Spleen (tissue), 11 donors: ENCODE results near the gene ACTR3C. TPM values are rescaled to one million over a fixed set of nuclear protein-coding genes. Genes with fewer than 3 reads are reported as not detected.

ENCODE experiments used
- DNase-seq: peaks from one replicate; pipeline ENCODE4 v3.0.0-alpha.2; 2020
- H3K27ac ChIP-seq, 8 donors: fragments of 200-600 bp; sonication (generic) in 7 of 8; 1 replicate in 4 of 8; 2 replicates in 4 of 8; pipeline versions ENCODE4 v1.5.0 to v1.8.0; 2016 to 2021; ENCODE audit warnings: inconsistent platforms in 4 of 8, mild to moderate bottlenecking in 4 of 8, moderate library complexity in 1 of 8
- H3K27me3 ChIP-seq, 7 donors: fragments of 200-600 bp; sonication (generic) in 6 of 7; replicated peaks in 1 of 7; 1 replicate in 4 of 7; 2 replicates in 3 of 7; pipeline versions ENCODE4 v1.5.0 to v1.8.0; 2016 to 2021; ENCODE audit warnings: inconsistent platforms in 3 of 7, mild to moderate bottlenecking in 1 of 7
- H3K36me3 ChIP-seq, 6 donors: fragments of 200-600 bp; sonication (generic) in 5 of 6; 1 replicate in 4 of 6; 2 replicates in 2 of 6; pipeline versions ENCODE4 v1.5.0 to v1.8.0; 2016 to 2021; ENCODE audit warnings: inconsistent platforms in 2 of 6
- H3K4me1 ChIP-seq, 6 donors: fragments of 200-600 bp; sonication (generic) in 5 of 6; 1 replicate in 3 of 6; 2 replicates in 3 of 6; pipeline versions ENCODE4 v1.5.0 to v1.8.0; 2016 to 2021; ENCODE audit warnings: inconsistent platforms in 3 of 6
- H3K4me3 ChIP-seq, 8 donors: fragments of 200-600 bp; sonication (generic) in 7 of 8; 1 replicate in 4 of 8; 2 replicates in 4 of 8; pipeline versions ENCODE4 v1.5.0 to v1.8.0; 2016 to 2021; ENCODE audit warnings: inconsistent platforms in 4 of 8, mild to moderate bottlenecking in 4 of 8, moderate library complexity in 2 of 8
- H3K9me3 ChIP-seq, 8 donors: fragments of 200-600 bp; sonication (generic) in 7 of 8; 1 replicate in 4 of 8; 2 replicates in 4 of 8; pipeline versions ENCODE4 v1.5.0 to v1.8.0; 2016 to 2021; ENCODE audit warnings: inconsistent platforms in 4 of 8
- CTCF ChIP-seq, 11 experiments: fragments of 200-600 bp in 7 of 11; fragments of 450-650 bp in 4 of 11; sonication (generic) in 4 of 11; IDR thresholded peaks in 8 of 11; conservative IDR thresholded peaks in 3 of 11; 1 replicate in 7 of 11; 2 replicates in 4 of 11; pipeline versions ENCODE4 v1.4.0 to v1.8.0; 2016 to 2021; ENCODE audit warnings: antibody characterized with exemption in 11 of 11, inconsistent platforms in 4 of 11, mild to moderate bottlenecking in 1 of 11
- POLR2A ChIP-seq, 3 donors: fragments of 450-650 bp; IDR thresholded peaks; one replicate each; pipeline ENCODE4 v1.5.1; 2017; ENCODE audit warnings: antibody characterized with exemption in 3 of 3, mild to moderate bottlenecking in 1 of 3
- POLR2AphosphoS5 ChIP-seq, 3 donors: sonication (generic); formaldehyde crosslinking; IDR thresholded peaks; one replicate each; pipeline ENCODE4 v1.5.1; 2017; ENCODE audit warnings: antibody characterized with exemption in 3 of 3
- WGBS, 5 donors: extraction: QIAGEN DNeasy Blood & Tissue Kit in 3 of 5; methylation state at CpG; one replicate each; pipeline versions ENCODE4 v1.1.5 to v1.1.7; 2013 to 2018; 5-methylcytosine and 5-hydroxymethylcytosine counted together
- intact Hi-C: fragments of 100-400 bp; cut with DNase I; formaldehyde crosslinking; loops from one replicate; pipeline ENCODE4 v1.15.0; 2023; ENCODE audit warnings: low total_unique reads
- polyA plus RNA-seq, 3 donors: library from polyadenylated mRNA; stranded (reverse); fragments of 200-250 nt; gene quantifications; one replicate each; pipeline ENCODE4 v1.2.1, GENCODE V29; 2013
- total RNA-seq, 7 donors: library from RNA; depleted of rRNA in 3 of 7; stranded (reverse); fragments of >200 nt in 3 of 7; fragmentation: NEBNext Ultra II Directional in 4 of 7; extraction: Animal tissue kit (Norgen Biotek cat#: 25700) in 4 of 7; gene quantifications; one replicate each; pipeline versions ENCODE4 v1.1.0 to v1.2.1, GENCODE V29; 2016 to 2021
- donor health status: healthy with polysubstance abuse.
- donor health status: DM: no; HTN: no; CAD: no; lungs with moderate emphysema.
- donor health status: DM: no; HTN: no; CAD: no.
- donor health status: Bipolar disorder and iron deficiency.
- donor health status: healthy.
- donor health status: DM: no; HTN: no; CAD: no.
- donor health status: DM: yes; HTN: yes; CAD: no.

ACTR3C gene
- total and polyA plus RNA-seq, 10 donors, result 0.78 to 18.6 (median 7.6) TPM

GRCh38 chr7:150368884-150369747, 45.8 kb upstream of the ACTR3C start:
- peak overlapping the region; percentile 54 to 94 (median 84) for H3K4me3 ChIP-seq
- H3K27me3 ChIP-seq, result no peaks in the 10 kb centered on the region
- no peaks in the 10 kb centered on the region for H3K9me3 ChIP-seq
- WGBS, 5 donors, result 0 to 2% (median 1%) methylated on average over 29 to 58 of the region's 58 CpGs
- TF ChIP-seq POLR2AphosphoS5 (IDR thresholded peaks at IDR 0.05) (peak in 2 of 3 donors; percentile 43 to 45), POLR2A (IDR thresholded peaks at IDR 0.05) (no peak), CTCF (IDR thresholded peaks at IDR 0.05 in 8 of 11, conservative IDR thresholded peaks at IDR 0.05 in 3 of 11) (peak in 1 of 11 experiments; percentile 17)
- H3K27ac ChIP-seq, result peak overlapping the region; percentile 94 to 99 (median 97)
- peaks cover 27 to 93% (median 77%) of the 10 kb centered on the region in 6 donors for H3K4me1 ChIP-seq
- intact Hi-C loops, result no loop called here
- DNase-seq, result peak; percentile 93
- peaks cover 0 to 44% (median 32%) of the 10 kb centered on the region in 6 donors for H3K36me3 ChIP-seq

DNA sequence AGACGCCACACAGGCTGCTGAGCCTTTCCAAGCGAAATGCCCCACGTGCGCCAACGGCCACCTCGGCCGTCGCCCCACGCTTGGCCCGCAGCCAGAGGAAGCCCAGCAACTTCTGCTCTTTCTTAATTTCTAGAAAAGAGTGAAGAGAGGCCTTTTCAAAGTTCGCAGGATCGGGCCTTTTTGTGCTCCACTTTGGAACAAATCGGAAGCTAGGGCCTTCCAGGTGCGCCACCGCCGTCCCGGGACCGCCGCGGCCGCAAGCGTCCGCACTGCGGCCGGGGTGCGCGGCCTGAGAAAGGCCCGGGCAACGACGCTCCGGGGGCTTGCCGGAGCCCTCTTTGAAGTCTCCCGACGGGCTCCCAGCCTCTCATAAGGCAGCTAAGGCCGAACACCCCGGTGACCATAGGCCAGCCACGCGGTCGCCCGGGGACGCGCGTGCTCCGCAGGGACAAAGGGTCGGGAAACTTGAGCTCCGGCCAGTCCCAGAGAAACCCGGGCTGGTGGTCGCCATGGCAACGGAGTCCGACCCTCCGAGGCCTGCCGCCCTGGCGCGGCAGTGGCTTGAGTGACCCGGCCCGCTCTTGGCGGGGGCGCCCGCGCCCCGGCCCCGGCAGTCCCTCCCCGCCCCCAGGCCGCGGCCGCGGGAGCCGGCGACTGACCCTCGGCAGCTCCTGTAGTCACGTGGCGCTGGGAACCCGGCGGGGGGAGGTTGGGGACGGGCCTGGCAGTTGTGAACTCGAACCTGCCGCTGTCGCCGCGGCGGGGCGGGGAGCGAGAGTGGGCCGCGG, 44.9 kb upstream of the ACTR3C start, which contains the start of gene REPIN1:
Gene REPIN1 (plus strand): TSS at position 727 of the 788 bp plus-strand sequence. CDS start 890 bp downstream, outside the sequence.
- WGBS, 5 donors, result 0 to 1% (median 1%) methylated on average over 43 to 85 of the region's 85 CpGs
- Histone ChIP-seq H3K9me3 (no peaks in the 10 kb centered on the region), H3K4me1 (peaks cover 27 to 93% (median 78%) of the 10 kb centered on the region in 6 donors), H3K36me3 (peaks cover 0 to 36% (median 25%) of the 10 kb centered on the region in 6 donors), H3K4me3 (peak within 1 kb of the TSS; percentile 54 to 94 (median 84)), H3K27me3 (no peaks in the 10 kb centered on the region), H3K27ac (peak within 1 kb of the TSS; percentile 94 to 99 (median 97))
- TF ChIP-seq CTCF (IDR thresholded peaks at IDR 0.05 in 8 of 11, conservative IDR thresholded peaks at IDR 0.05 in 3 of 11), result no peak
- TF ChIP-seq POLR2AphosphoS5 (IDR thresholded peaks at IDR 0.05), result peak; percentile 85 to 89 (median 88)
- peak in 2 of 3 donors; percentile 27 to 46 for TF ChIP-seq POLR2A (IDR thresholded peaks at IDR 0.05)
- intact Hi-C loops, result no loop called here
- peak; percentile 98 for DNase-seq

DNA sequence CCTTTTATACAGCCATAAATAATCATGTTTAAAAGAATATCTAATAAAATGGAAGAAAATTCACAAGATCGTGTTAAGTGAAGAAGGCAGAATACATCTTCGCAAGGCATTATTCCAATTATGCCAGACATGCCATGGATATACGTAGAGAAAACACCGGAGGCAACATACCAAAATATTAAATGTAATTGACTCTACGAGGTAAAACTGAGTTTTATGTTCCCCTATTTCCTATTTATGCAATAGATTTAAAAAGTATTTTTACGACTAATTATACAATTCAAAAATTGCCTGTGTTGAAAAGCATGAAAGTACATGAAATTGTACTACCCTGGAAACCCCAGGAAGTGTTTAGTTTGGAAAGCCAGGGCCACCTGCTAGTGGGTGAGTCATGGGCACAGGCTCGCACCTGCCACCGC, 44.3 kb upstream of the ACTR3C start:
- 32 to 44% (median 43%) methylated on average over 8 of the region's 8 CpGs for WGBS, 5 donors
- peak overlapping the region; percentile 54 to 94 (median 84) for H3K4me3 ChIP-seq

More for the DNA sequence above, 44.3 kb upstream of the ACTR3C start:
- Histone ChIP-seq H3K27me3 (no peaks in the 10 kb centered on the region), H3K4me1 (peaks cover 27 to 93% (median 75%) of the 10 kb centered on the region in 6 donors), H3K36me3 (peaks cover 0 to 30% (median 21%) of the 10 kb centered on the region in 6 donors), H3K9me3 (no peaks in the 10 kb centered on the region), H3K27ac (peak overlapping the region; percentile 94 to 99 (median 97))
- TF ChIP-seq POLR2A (IDR thresholded peaks at IDR 0.05), result no peak
- no peak for TF ChIP-seq POLR2AphosphoS5 (IDR thresholded peaks at IDR 0.05)
- no peak for TF ChIP-seq CTCF (IDR thresholded peaks at IDR 0.05 in 8 of 11, conservative IDR thresholded peaks at IDR 0.05 in 3 of 11)
- intact Hi-C loops, result no loop called here
- no peak for DNase-seq
